A673 (cell line): Measurements from ENCODE around the gene NEMP1. TPM values are rescaled to one million over a fixed set of nuclear protein-coding genes. Genes with fewer than 3 reads are reported as not detected.
A peak's percentile ranks its signal among the peaks of the same experiment; 100 is the strongest.

Experiments used
- BruUV-seq: library from RNA; stranded (reverse); fragments of 400-500 nt; replicated peaks from 2 replicates; lab custom pipeline; 2021; lab: Mats Ljungman, UMichigan
- CTCF ChIA-PET: fragments of 300-600 bp; sonication (Branson Sonifier 250); formaldehyde crosslinking; loops from one replicate; lab custom pipeline; 2022; ENCODE audit warnings: antibody characterized with exemption; lab: Charles Lee
- POLR2A ChIA-PET: fragments of 300-600 bp; sonication (Branson Sonifier 250); formaldehyde crosslinking; loops from one replicate; lab custom pipeline; 2022; ENCODE audit warnings: antibody characterized with exemption; ENCODE audit not compliant: low non-redundant PET; lab: Charles Lee
- DNase-seq: peaks from one replicate; pipeline ENCODE4 v3.0.0-alpha.2; 2015; ENCODE audit warnings: low spot score
- H3K27ac ChIP-seq: fragments of 200-600 bp; sonication (generic); 2 replicates; pipeline ENCODE4 v1.5.1; 2016; ENCODE audit warnings: mixed run types, low read depth, mild to moderate bottlenecking, mixed read lengths, antibody characterized with exemption, low read length; ENCODE audit not compliant: poor library complexity, severe bottlenecking
- H3K27me3 ChIP-seq: fragments of 200-600 bp; sonication (generic); replicated peaks from 2 replicates; pipeline ENCODE4 v1.6.1; 2017; ENCODE audit warnings: mixed run types, low read depth, mild to moderate bottlenecking, mixed read lengths, antibody characterized with exemption, low read length; ENCODE audit not compliant: insufficient read depth, poor library complexity
- H3K36me3 ChIP-seq: fragments of 200-600 bp; sonication (generic); 2 replicates; pipeline ENCODE4 v1.6.1; 2016; ENCODE audit warnings: mixed run types, mild to moderate bottlenecking, mixed read lengths, antibody characterized with exemption, low read length; ENCODE audit not compliant: insufficient read depth, poor library complexity, severe bottlenecking
- H3K4me1 ChIP-seq: fragments of 200-600 bp; sonication (generic); 2 replicates; pipeline ENCODE4 v1.6.1; 2017; ENCODE audit warnings: mixed run types, mild to moderate bottlenecking, mixed read lengths, antibody characterized with exemption, low read length; ENCODE audit not compliant: insufficient read depth, poor library complexity, severe bottlenecking
- H3K4me3 ChIP-seq: fragments of 200-600 bp; sonication (generic); 2 replicates; pipeline ENCODE4 v1.5.1; 2016; ENCODE audit warnings: low read depth, mixed run types, mild to moderate bottlenecking, mixed read lengths, low read length; ENCODE audit not compliant: poor library complexity, severe bottlenecking
- H3K9me3 ChIP-seq: fragments of 200-600 bp; sonication (generic); 2 replicates; pipeline ENCODE4 v1.6.1; 2016; ENCODE audit warnings: mixed run types, low read depth, mild to moderate bottlenecking, mixed read lengths, antibody characterized with exemption, low read length; ENCODE audit not compliant: poor library complexity, severe bottlenecking
- CTCF ChIP-seq: fragments of 300-800, 200-600 bp; sonication (generic); conservative IDR thresholded peaks from 2 replicates; pipeline ENCODE4 v1.5.1; 2017; ENCODE audit warnings: low read depth, mild to moderate bottlenecking, antibody characterized with exemption, low read length, moderate library complexity, mixed read lengths
- EZH2 ChIP-seq: fragments of 200-600 bp; sonication (generic); IDR thresholded peaks from 2 replicates; pipeline ENCODE4 v1.6.1; 2017; ENCODE audit warnings: borderline replicate concordance, low read depth, mild to moderate bottlenecking, mixed read lengths, antibody characterized with exemption, low read length; ENCODE audit not compliant: poor library complexity, severe bottlenecking
- intact Hi-C: fragments of 100-400 bp; cut with micrococcal nuclease; formaldehyde crosslinking; loops from one replicate; pipeline ENCODE4 v1.10.0; 2022; ENCODE audit not compliant: unreplicated experiment
- total RNA-seq: library from RNA; stranded (reverse); gene quantifications from 2 replicates; pipeline ENCODE4 v1.2.3, GENCODE V29; 2021

Gene NEMP1
- total RNA-seq, 1 experiment from 2014 or later, result 68.6 TPM

GRCh38 chr12:57005980-57006808 is 72.4 kb downstream of the NEMP1 start, which contains the start of gene ZBTB39:
TSS of gene ZBTB39 (minus strand) at chr12:57006546. CDS start at chr12:57004917, 1,629 bp downstream.
- no peaks in the 10 kb centered on the region for H3K27me3 ChIP-seq
- ChIA-PET CTCF (interaction anchor here (0.5 to 3.0 kb wide), 4 partner anchors 17 to 332 kb away, joined by 4 to 30 read pairs (median 8); partner anchors contain the start of gene STAT6), POLR2A (no interaction called here)
- peak; percentile 85 for DNase-seq
- no peaks in the 10 kb centered on the region for H3K9me3 ChIP-seq
- H3K4me3 ChIP-seq, result peak within 1 kb of the TSS; percentile 95
- peaks cover 6% of the 10 kb centered on the region for H3K4me1 ChIP-seq
- intact Hi-C loops, result loop anchor here (5.0 kb wide), 1 partner anchor 176 kb away; no protein-coding TSS in a partner anchor
- H3K36me3 ChIP-seq, result peaks cover 35% of the 10 kb centered on the region
- H3K27ac ChIP-seq, result peak within 1 kb of the TSS; percentile 91
- BruUV-seq, result no TSS peak
- TF ChIP-seq CTCF (peak; percentile 65), EZH2 (no peak)

Other genes starting within 250 kb of the NEMP1 start
- gene SDR9C7, start 144.4 kb downstream of the NEMP1 start, total RNA-seq, result not detected in 2 replicates
- gene RDH16, start 121.2 kb downstream of the NEMP1 start, total RNA-seq, result 0.24 and 0.42 TPM in 2 replicates
- gene ZBTB39, start 72.2 kb downstream of the NEMP1 start, total RNA-seq, result 17.4 and 18.2 TPM in 2 replicates
- 0.79 TPM in 1 of 2 replicates, not detected in the other for gene TAC3, start 62.3 kb downstream of the NEMP1 start, total RNA-seq
- 1.1 and 1.2 TPM in 2 replicates for gene MYO1A, start 28.7 kb downstream of the NEMP1 start, total RNA-seq
- 58.0 and 61.8 TPM in 2 replicates for gene NAB2, start 10.3 kb upstream of the NEMP1 start, total RNA-seq
- gene STAT6, start 32.6 kb upstream of the NEMP1 start, total RNA-seq, result 96.3 and 111 TPM in 2 replicates
- gene LRP1, start 49.7 kb upstream of the NEMP1 start, total RNA-seq, result 31.0 and 43.6 TPM in 2 replicates
- not detected in 2 replicates for gene LRP1-AS, start 68.8 kb upstream of the NEMP1 start, total RNA-seq
- gene NXPH4, start 138.0 kb upstream of the NEMP1 start, total RNA-seq, result 4.8 and 6.0 TPM in 2 replicates
- 274 and 310 TPM in 2 replicates for gene SHMT2, start 150.9 kb upstream of the NEMP1 start, total RNA-seq
- 7.0 and 8.4 TPM in 2 replicates for gene STAC3, start 172.4 kb upstream of the NEMP1 start, total RNA-seq